ENCODE data around the gene TEC.

DNA sequence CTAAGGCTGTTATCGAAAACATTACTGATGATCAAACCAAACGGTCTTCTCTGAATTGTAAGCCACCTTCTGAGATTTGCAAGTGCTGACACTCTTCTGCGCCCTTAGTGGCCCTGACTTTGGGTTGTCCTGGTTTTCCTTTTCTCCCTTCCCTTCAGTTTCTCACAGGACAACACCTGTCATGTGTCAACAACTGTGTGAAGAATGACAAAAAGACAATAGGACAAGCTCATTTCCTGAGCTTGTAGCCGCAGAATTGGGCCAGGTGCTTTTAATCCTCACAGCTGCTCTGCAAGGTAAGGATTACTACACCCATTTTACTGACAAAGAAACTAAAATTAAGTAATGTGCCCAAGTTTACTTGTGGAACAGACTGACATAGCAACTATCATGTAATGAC lies 90.7 kb downstream of the TEC start:
- no peak for TF ChIP-seq POLR2AphosphoS5 (IDR thresholded peaks at IDR 0.05)
- TF ChIP-seq, protein P1, sequence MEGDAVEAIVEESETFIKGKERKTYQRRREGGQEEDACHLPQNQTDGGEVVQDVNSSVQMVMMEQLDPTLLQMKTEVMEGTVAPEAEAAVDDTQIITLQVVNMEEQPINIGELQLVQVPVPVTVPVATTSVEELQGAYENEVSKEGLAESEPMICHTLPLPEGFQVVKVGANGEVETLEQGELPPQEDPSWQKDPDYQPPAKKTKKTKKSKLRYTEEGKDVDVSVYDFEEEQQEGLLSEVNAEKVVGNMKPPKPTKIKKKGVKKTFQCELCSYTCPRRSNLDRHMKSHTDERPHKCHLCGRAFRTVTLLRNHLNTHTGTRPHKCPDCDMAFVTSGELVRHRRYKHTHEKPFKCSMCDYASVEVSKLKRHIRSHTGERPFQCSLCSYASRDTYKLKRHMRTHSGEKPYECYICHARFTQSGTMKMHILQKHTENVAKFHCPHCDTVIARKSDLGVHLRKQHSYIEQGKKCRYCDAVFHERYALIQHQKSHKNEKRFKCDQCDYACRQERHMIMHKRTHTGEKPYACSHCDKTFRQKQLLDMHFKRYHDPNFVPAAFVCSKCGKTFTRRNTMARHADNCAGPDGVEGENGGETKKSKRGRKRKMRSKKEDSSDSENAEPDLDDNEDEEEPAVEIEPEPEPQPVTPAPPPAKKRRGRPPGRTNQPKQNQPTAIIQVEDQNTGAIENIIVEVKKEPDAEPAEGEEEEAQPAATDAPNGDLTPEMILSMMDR (IDR thresholded peaks at IDR 0.05; ENCODE audit: poor library complexity, severe bottlenecking) = no peak
- no peak for TF ChIP-seq TAF1 (IDR thresholded peaks at IDR 0.05; ENCODE audit: low read depth)
- TF ChIP-seq EZH2 (IDR thresholded peaks at IDR 0.05; ENCODE audit: borderline replicate concordance, insufficient read depth, low read length, poor library complexity, severe bottlenecking) = no peak
- no peak for TF ChIP-seq SMC3 (conservative IDR thresholded peaks at IDR 0.05; ENCODE audit: poor library complexity)
- no peak for TF ChIP-seq EP300 (conservative IDR thresholded peaks at IDR 0.05; ENCODE audit: poor library complexity, severe bottlenecking)
- TF ChIP-seq MXI1 (conservative IDR thresholded peaks at IDR 0.05; ENCODE audit: poor library complexity, severe bottlenecking) = no peak
